C4-2B (cell line): ENCODE data around the gene ABCD3.

Source experiments
- ZFX ChIP-seq: fragments of 450-650 bp; IDR thresholded peaks from 2 replicates; pipeline ENCODE4 v1.6.1; 2017
- TF ChIP-seq, protein P1 (sequence below): fragments of 450-650 bp; conservative IDR thresholded peaks from 2 replicates; pipeline ENCODE4 v1.5.1; 2017; ENCODE audit warnings: mild to moderate bottlenecking

DNA sequence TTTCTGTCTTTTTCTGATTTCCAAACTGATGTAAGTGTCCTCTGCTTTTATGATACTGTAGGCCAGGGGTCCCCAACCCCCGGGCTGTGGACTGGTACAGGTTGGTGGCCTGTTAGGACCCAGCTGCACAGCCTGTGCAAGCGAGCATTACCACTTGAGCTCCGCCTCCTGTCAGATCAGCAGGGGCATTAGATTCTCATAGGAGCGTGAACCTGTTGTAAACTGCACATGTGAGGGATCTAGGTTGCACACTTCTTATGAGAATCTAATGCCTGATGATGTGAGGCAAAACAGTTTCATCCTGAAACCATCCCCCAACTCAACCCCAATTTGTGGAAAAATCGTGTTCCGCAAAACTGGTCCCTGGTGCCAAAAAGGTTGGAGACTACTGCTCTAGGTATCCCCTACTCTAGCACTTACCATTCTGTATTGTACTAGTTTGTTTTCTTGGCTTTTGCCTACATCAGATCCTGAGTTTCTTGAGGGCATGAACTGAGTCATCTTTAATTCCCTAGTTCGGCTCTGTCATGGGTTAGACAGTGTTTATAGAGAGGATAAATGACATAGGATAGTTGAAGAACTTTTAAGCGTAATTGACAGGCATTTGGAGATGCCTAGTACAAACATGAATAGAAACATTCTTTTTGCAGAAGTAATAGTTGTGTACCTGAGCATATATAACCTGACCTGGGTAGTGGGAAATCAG, 4.1 kb downstream of the ABCD3 start:
- TF ChIP-seq, protein P1, sequence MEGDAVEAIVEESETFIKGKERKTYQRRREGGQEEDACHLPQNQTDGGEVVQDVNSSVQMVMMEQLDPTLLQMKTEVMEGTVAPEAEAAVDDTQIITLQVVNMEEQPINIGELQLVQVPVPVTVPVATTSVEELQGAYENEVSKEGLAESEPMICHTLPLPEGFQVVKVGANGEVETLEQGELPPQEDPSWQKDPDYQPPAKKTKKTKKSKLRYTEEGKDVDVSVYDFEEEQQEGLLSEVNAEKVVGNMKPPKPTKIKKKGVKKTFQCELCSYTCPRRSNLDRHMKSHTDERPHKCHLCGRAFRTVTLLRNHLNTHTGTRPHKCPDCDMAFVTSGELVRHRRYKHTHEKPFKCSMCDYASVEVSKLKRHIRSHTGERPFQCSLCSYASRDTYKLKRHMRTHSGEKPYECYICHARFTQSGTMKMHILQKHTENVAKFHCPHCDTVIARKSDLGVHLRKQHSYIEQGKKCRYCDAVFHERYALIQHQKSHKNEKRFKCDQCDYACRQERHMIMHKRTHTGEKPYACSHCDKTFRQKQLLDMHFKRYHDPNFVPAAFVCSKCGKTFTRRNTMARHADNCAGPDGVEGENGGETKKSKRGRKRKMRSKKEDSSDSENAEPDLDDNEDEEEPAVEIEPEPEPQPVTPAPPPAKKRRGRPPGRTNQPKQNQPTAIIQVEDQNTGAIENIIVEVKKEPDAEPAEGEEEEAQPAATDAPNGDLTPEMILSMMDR = no peak
- TF ChIP-seq ZFX = no peak
